Subcutaneous preadipocyte (primary cell): ENCODE data around the gene PCDHA4. TPM values are rescaled to one million over a fixed set of nuclear protein-coding genes. Genes with fewer than 3 reads are reported as not detected.

Source experiments
- total RNA-seq: library from RNA; depleted of rRNA; stranded (reverse); fragments of >200 nt; gene quantifications from 2 replicates; pipeline ENCODE4 v1.2.3, GENCODE V29; 2012

Gene PCDHA4
- total RNA-seq = under 0.01 TPM in 1 of 2 replicates, not detected in the other

GRCh38 chr5:140806834-140807775 lies at the start of gene PCDHA4:
TSS of gene PCDHA4 (plus strand) at chr5:140807068.

GRCh38 chr5:140785905-140786686 lies 20.8 kb upstream of the PCDHA4 start, which contains the start of gene PCDHA1:
TSS of gene PCDHA1 (plus strand) at chr5:140786140.

GRCh38 chr5:140794595-140795258 lies 12.1 kb upstream of the PCDHA4 start, which contains the start of gene PCDHA2:
TSS of gene PCDHA2 (plus strand) at chr5:140794852.

GRCh38 chr5:140800816-140801493 lies 5.9 kb upstream of the PCDHA4 start, which contains the start of gene PCDHA3:
TSS of gene PCDHA3 (plus strand) at chr5:140801057.

GRCh38 chr5:140821375-140822280 lies 14.8 kb downstream of the PCDHA4 start, which contains the start of gene PCDHA5:
TSS of gene PCDHA5 (plus strand) at chr5:140821613.

GRCh38 chr5:140827704-140828361 lies 21.0 kb downstream of the PCDHA4 start, which contains the start of gene PCDHA6:
TSS of gene PCDHA6 (plus strand) at chr5:140827960. CDS start at chr5:140828092, 132 bp downstream.

GRCh38 chr5:140833993-140834392 lies 27.1 kb downstream of the PCDHA4 start, which contains the start of gene PCDHA7:
TSS of gene PCDHA7 (plus strand) at chr5:140834269. CDS start at chr5:140834384, 115 bp downstream.

GRCh38 chr5:140840978-140841962 lies 34.4 kb downstream of the PCDHA4 start, which contains the start of gene PCDHA8:
TSS of gene PCDHA8 (plus strand) at chr5:140841187. CDS start at chr5:140841322, 135 bp downstream.

GRCh38 chr5:140848139-140849102 lies 41.6 kb downstream of the PCDHA4 start, which contains the start of gene PCDHA9:
TSS of gene PCDHA9 (plus strand) at chr5:140848382. CDS start at chr5:140848496, 114 bp downstream.

GRCh38 chr5:140855772-140856674 lies 49.2 kb downstream of the PCDHA4 start, which contains the start of gene PCDHA10:
TSS of gene PCDHA10 (plus strand) at chr5:140855897. CDS start at chr5:140856049, 152 bp downstream.

Other genes starting within 250 kb of the PCDHA4 start
- gene SRA1, start 249.6 kb upstream of the PCDHA4 start, total RNA-seq = 27.6 and 34.8 TPM in 2 replicates
- gene APBB3, start 242.5 kb upstream of the PCDHA4 start, total RNA-seq = 9.8 and 12.5 TPM in 2 replicates
- gene SLC35A4, start 242.2 kb upstream of the PCDHA4 start, total RNA-seq = 9.9 and 13.5 TPM in 2 replicates
- gene CD14, start 173.9 kb upstream of the PCDHA4 start, total RNA-seq = 0.73 and 0.98 TPM in 2 replicates
- gene TMCO6, start 167.6 kb upstream of the PCDHA4 start, total RNA-seq = 19.8 and 21.7 TPM in 2 replicates
- 30.7 and 38.9 TPM in 2 replicates for gene NDUFA2, start 159.4 kb upstream of the PCDHA4 start, total RNA-seq
- gene IK, start 159.2 kb upstream of the PCDHA4 start, total RNA-seq = 63.3 and 79.4 TPM in 2 replicates
- gene WDR55, start 142.2 kb upstream of the PCDHA4 start, total RNA-seq = 36.0 and 44.0 TPM in 2 replicates
- gene DND1, start 133.5 kb upstream of the PCDHA4 start, total RNA-seq = under 0.01 and 0.39 TPM in 2 replicates
- 50.0 and 54.3 TPM in 2 replicates for gene HARS1, start 115.7 kb upstream of the PCDHA4 start, total RNA-seq
- 22.4 and 23.1 TPM in 2 replicates for gene HARS2, start 115.6 kb upstream of the PCDHA4 start, total RNA-seq
- 24.2 and 28.7 TPM in 2 replicates for gene ZMAT2, start 106.6 kb upstream of the PCDHA4 start, total RNA-seq
- under 0.01 TPM in 1 of 2 replicates, not detected in the other for gene PCDHA1, start 20.9 kb upstream of the PCDHA4 start, total RNA-seq
- not detected in 2 replicates for gene PCDHA2, start 12.2 kb upstream of the PCDHA4 start, total RNA-seq
- under 0.01 TPM in 2 replicates for gene PCDHA3, start 6.0 kb upstream of the PCDHA4 start, total RNA-seq
- under 0.01 TPM in 1 of 2 replicates, not detected in the other for gene PCDHA5, start 14.5 kb downstream of the PCDHA4 start, total RNA-seq
- under 0.01 and 0.37 TPM in 2 replicates for gene PCDHA6, start 20.9 kb downstream of the PCDHA4 start, total RNA-seq
- under 0.01 and 0.37 TPM in 2 replicates for gene PCDHA7, start 27.2 kb downstream of the PCDHA4 start, total RNA-seq
- not detected in 2 replicates for gene PCDHA8, start 34.1 kb downstream of the PCDHA4 start, total RNA-seq
- under 0.01 TPM in 2 replicates for gene PCDHA9, start 41.3 kb downstream of the PCDHA4 start, total RNA-seq
- gene PCDHA10, start 48.8 kb downstream of the PCDHA4 start, total RNA-seq = under 0.01 TPM in 2 replicates
- gene PCDHA11, start 61.9 kb downstream of the PCDHA4 start, total RNA-seq = under 0.01 TPM in 1 of 2 replicates, not detected in the other
- not detected in 2 replicates for gene PCDHA12, start 68.2 kb downstream of the PCDHA4 start, total RNA-seq
- gene PCDHA13, start 75.1 kb downstream of the PCDHA4 start, total RNA-seq = not detected in 2 replicates
- not detected in 2 replicates for gene PCDHAC1, start 119.2 kb downstream of the PCDHA4 start, total RNA-seq
- under 0.01 and 0.37 TPM in 2 replicates for gene PCDHAC2, start 159.4 kb downstream of the PCDHA4 start, total RNA-seq
- gene PCDHB1, start 244.3 kb downstream of the PCDHA4 start, total RNA-seq = not detected in 2 replicates